Activated naive CD8-positive, alpha-beta T cell treated with anti-CD3 and anti-CD28 coated beads for 36 hours (primary cell): ENCODE measurements around the gene BMP8A. TPM values are rescaled to one million over a fixed set of nuclear protein-coding genes. Genes with fewer than 3 reads are reported as not detected.
A peak's percentile ranks its signal among the peaks of the same experiment; 100 is the strongest.
"Not testable (repeated sequence)": the region's sequence is repeated elsewhere in the genome, so short reads cannot be mapped to it uniquely, and the experiment has no call there.

Experiments
- DNase-seq: peaks from one replicate; pipeline ENCODE4 v3.0.0; 2021
- H3K27ac Mint-ChIP-seq: one replicate; pipeline ENCODE4 v1.8.0; 2022; ENCODE audit warnings: mild to moderate bottlenecking, moderate library complexity, mixed read lengths
- H3K27me3 Mint-ChIP-seq: one replicate; pipeline ENCODE4 v1.8.0; 2022; ENCODE audit warnings: mild to moderate bottlenecking, mixed read lengths
- H3K36me3 Mint-ChIP-seq: one replicate; pipeline ENCODE4 v1.8.0; 2021; ENCODE audit warnings: mild to moderate bottlenecking, mixed read lengths
- H3K4me1 Mint-ChIP-seq: one replicate; pipeline ENCODE4 v1.8.0; 2021; ENCODE audit warnings: mixed read lengths
- H3K4me3 Mint-ChIP-seq: one replicate; pipeline ENCODE4 v1.8.0; 2022; ENCODE audit warnings: mild to moderate bottlenecking, moderate library complexity, mixed read lengths
- H3K9me3 Mint-ChIP-seq: one replicate; pipeline ENCODE4 v1.8.0; 2022; ENCODE audit warnings: mixed read lengths
- total RNA-seq, 2 experiments: library from RNA; stranded (reverse); gene quantifications; one replicate each; pipeline ENCODE4 v1.2.3, GENCODE V29; 2021

BMP8A gene
- total RNA-seq, 2 experiments from 2014 or later: 0.14 to 0.16 TPM

- H3K9me3 Mint-ChIP-seq: no peaks in the 10 kb centered on the region
- no peak overlapping the region for H3K4me3 Mint-ChIP-seq
- peaks cover 8% of the 10 kb centered on the region for H3K4me1 Mint-ChIP-seq
- H3K27ac Mint-ChIP-seq: no peak overlapping the region
- H3K36me3 Mint-ChIP-seq: peaks cover 2% of the 10 kb centered on the region
- no peaks in the 10 kb centered on the region for H3K27me3 Mint-ChIP-seq
- DNase-seq: peak; percentile 53
These were observed 34.1 kb downstream of the BMP8A start for GRCh38 chr1:39525366-39526165.

- Mint-ChIP-seq H3K36me3 (peaks cover 6% of the 10 kb centered on the region), H3K9me3 (no peaks in the 10 kb centered on the region), H3K27ac (no peak overlapping the region), H3K4me3 (no peak overlapping the region), H3K27me3 (no peaks in the 10 kb centered on the region), H3K4me1 (peaks cover 8% of the 10 kb centered on the region)
- no peak for DNase-seq
These were observed 35.2 kb downstream of the BMP8A start for GRCh38 chr1:39526466-39527189.

GRCh38 chr1:39527190-39527579, 35.7 kb downstream of the BMP8A start:
- H3K27ac Mint-ChIP-seq, H3K9me3 Mint-ChIP-seq, DNase-seq, H3K4me1 Mint-ChIP-seq, H3K36me3 Mint-ChIP-seq, H3K4me3 Mint-ChIP-seq, H3K27me3 Mint-ChIP-seq: not testable (repeated sequence)

DNA sequence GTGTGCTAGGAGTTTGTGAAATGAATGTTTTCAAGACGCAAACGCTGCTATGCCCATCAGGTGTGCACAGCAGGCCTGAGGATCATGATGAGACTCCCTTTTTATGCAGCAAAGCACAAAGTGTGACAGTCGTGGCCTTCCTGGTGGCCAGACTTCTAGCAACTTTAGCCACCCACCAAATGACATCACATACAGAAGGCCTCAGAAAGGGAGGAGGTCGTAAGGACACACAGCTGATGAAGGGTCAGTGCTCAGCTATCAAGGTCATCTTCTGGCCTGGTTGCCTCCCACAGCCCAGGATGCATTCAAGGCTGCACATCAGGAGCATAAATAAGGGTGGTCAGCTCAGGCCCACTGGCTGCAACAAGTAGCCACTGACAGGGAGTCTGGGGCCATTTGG, 36.6 kb downstream of the BMP8A start:
- Mint-ChIP-seq H3K27ac (no peak overlapping the region), H3K27me3 (no peaks in the 10 kb centered on the region), H3K4me1 (peaks cover 8% of the 10 kb centered on the region), H3K36me3 (peaks cover 6% of the 10 kb centered on the region), H3K4me3 (no peak overlapping the region), H3K9me3 (no peaks in the 10 kb centered on the region)
- DNase-seq: no peak

GRCh38 chr1:39529901-39530535, 38.6 kb downstream of the BMP8A start:
- Mint-ChIP-seq H3K4me1 (peaks cover 8% of the 10 kb centered on the region), H3K27ac (no peak overlapping the region), H3K9me3 (no peaks in the 10 kb centered on the region), H3K36me3 (peaks cover 8% of the 10 kb centered on the region), H3K4me3 (no peak overlapping the region), H3K27me3 (no peaks in the 10 kb centered on the region)
- DNase-seq: no peak

GRCh38 chr1:39531526-39531925, 40.1 kb downstream of the BMP8A start:
- DNase-seq: no peak
- Mint-ChIP-seq H3K9me3 (no peaks in the 10 kb centered on the region), H3K36me3 (peaks cover 14% of the 10 kb centered on the region), H3K27ac (no peak overlapping the region), H3K4me1 (no peaks in the 10 kb centered on the region), H3K4me3 (no peak overlapping the region), H3K27me3 (no peaks in the 10 kb centered on the region)

- Mint-ChIP-seq H3K4me3 (no peak overlapping the region), H3K36me3 (peaks cover 16% of the 10 kb centered on the region), H3K27me3 (no peaks in the 10 kb centered on the region), H3K9me3 (no peaks in the 10 kb centered on the region), H3K27ac (no peak overlapping the region), H3K4me1 (no peaks in the 10 kb centered on the region)
- no peak for DNase-seq
These were observed 42.0 kb downstream of the BMP8A start for GRCh38 chr1:39533442-39533841.

DNA sequence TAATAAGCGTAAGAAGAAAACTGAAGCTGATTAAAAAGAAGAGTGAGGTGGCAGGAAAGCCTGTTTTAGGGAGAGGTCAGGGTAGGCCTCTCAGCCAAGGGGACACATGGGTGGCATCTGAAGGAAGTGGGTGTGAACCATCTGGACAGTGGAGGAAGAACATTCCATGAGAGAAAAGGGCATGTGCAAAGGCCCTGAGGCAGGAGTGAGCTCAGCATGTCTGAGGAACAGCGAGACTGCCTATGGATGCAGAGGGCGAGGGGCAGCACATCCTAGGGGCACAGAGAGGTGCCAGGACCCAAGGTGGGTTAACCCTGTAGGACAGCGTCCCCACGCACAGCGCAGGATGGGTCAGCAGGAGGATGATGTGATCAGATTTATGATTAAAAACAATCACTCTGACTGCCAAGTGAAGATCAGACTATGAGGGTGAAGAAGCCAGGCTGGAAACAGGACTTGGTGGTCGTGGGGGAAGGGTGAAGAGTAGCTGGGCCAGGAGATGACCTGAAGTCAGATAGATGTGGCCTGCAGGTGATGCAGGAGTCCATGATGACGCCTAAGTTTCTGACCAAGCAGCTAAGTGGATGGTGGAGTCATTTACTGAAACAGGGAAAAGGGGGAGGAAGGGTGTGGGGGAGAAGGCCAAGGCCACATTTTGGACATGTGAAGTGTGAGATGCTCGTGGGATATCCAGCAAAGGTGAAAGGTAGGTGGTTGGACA, 47.3 kb downstream of the BMP8A start:
- H3K27me3 Mint-ChIP-seq: no peaks in the 10 kb centered on the region
- H3K9me3 Mint-ChIP-seq: no peaks in the 10 kb centered on the region
- H3K4me3 Mint-ChIP-seq: no peak overlapping the region
- H3K27ac Mint-ChIP-seq: no peak overlapping the region
- peaks cover 20% of the 10 kb centered on the region for H3K36me3 Mint-ChIP-seq
- H3K4me1 Mint-ChIP-seq: peaks cover 5% of the 10 kb centered on the region
- no peak for DNase-seq

DNA sequence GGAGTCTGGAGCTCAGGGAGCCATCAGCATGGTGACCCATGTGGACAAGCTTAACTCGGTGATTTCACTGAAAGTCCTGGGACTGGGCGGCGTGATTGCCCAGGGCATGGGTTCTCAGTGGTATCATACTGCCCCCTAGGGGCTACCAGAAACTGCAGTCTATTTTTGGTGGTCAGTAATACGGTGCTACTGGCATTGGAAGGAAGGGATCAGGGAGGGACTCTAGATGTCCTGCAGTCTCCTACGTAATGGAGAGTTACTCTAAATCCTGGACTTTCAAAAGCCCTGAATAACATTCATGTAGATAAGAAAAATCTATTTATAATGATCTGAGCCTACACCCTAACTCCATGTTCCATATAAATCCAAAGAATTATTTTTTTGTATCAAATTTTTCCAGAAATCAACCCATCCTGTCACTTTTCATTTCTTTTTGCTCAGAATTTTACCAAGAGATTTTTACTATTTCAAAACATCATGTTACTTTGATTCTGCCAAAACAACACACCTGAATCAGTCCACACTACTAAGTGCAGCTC, 47.9 kb downstream of the BMP8A start:
- Mint-ChIP-seq H3K4me1 (peaks cover 5% of the 10 kb centered on the region), H3K4me3 (no peak overlapping the region), H3K27me3 (no peaks in the 10 kb centered on the region), H3K9me3 (no peaks in the 10 kb centered on the region), H3K36me3 (peaks cover 20% of the 10 kb centered on the region), H3K27ac (no peak overlapping the region)
- DNase-seq: peak; percentile 37

GRCh38 chr1:39540504-39541031, 49.1 kb downstream of the BMP8A start:
- no peak for DNase-seq
- H3K27me3 Mint-ChIP-seq: no peaks in the 10 kb centered on the region
- H3K4me3 Mint-ChIP-seq: no peak overlapping the region
- no peak overlapping the region for H3K27ac Mint-ChIP-seq
- no peaks in the 10 kb centered on the region for H3K9me3 Mint-ChIP-seq
- H3K4me1 Mint-ChIP-seq: peaks cover 5% of the 10 kb centered on the region
- H3K36me3 Mint-ChIP-seq: peaks cover 18% of the 10 kb centered on the region

GRCh38 chr1:39542924-39543323, 51.5 kb downstream of the BMP8A start:
- no peak overlapping the region for H3K27ac Mint-ChIP-seq

GRCh38 chr1:39544327-39544726, 52.9 kb downstream of the BMP8A start:
- Mint-ChIP-seq H3K27me3 (no peaks in the 10 kb centered on the region), H3K9me3 (no peaks in the 10 kb centered on the region), H3K27ac (no peak overlapping the region), H3K36me3 (peaks cover 14% of the 10 kb centered on the region), H3K4me1 (no peaks in the 10 kb centered on the region), H3K4me3 (no peak overlapping the region)
- no peak for DNase-seq

More at GRCh38 chr1:39542924-39543323, 51.5 kb downstream of the BMP8A start:
- peaks cover 19% of the 10 kb centered on the region for H3K36me3 Mint-ChIP-seq
- H3K27me3 Mint-ChIP-seq: no peaks in the 10 kb centered on the region
- peaks cover 5% of the 10 kb centered on the region for H3K4me1 Mint-ChIP-seq
- no peak for DNase-seq
- no peak overlapping the region for H3K4me3 Mint-ChIP-seq
- H3K9me3 Mint-ChIP-seq: no peaks in the 10 kb centered on the region

DNA sequence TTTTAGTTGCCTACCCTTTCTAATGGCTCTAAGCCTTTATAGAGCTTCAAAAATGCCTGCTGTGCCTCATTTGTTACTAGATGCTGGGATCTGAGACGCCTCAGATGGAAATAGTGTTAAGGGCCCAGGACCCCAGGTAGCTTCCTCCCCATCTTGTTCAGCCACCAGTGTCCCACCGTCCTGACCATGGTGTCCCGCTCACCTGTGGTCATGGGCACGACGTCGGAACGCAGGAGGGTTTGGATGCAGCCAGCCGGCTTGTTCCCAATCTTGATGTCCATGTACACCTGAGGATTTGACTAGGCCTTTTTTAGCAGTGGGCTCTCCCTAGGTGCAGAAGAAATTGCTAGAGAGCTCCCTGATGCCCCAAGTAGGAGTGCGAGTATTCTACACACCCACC, 54.1 kb downstream of the BMP8A start:
- no peaks in the 10 kb centered on the region for H3K4me1 Mint-ChIP-seq
- no peak for DNase-seq
- no peaks in the 10 kb centered on the region for H3K9me3 Mint-ChIP-seq
- no peak overlapping the region for H3K4me3 Mint-ChIP-seq
- no peaks in the 10 kb centered on the region for H3K27me3 Mint-ChIP-seq
- H3K27ac Mint-ChIP-seq: no peak overlapping the region
- peaks cover 14% of the 10 kb centered on the region for H3K36me3 Mint-ChIP-seq

DNA sequence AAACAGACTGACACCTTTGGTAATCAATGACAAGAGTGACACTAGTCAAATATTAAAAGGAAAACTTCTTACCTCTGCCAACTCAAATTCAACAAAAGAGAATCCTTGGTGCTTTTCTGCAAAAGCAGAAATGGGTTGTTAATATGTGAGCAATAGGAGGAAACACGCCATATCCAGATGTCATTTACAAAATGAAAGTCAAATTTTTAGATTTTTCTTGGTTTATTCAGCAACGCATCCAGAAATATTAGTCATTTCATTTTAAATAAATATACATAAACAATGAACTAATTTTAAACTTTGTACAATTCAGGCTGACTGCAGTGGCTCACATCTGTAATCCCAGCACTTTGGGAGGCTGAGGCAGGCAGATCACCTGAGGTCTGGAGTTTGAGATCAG, 62.8 kb downstream of the BMP8A start:
- H3K4me1 Mint-ChIP-seq: no peaks in the 10 kb centered on the region
- H3K36me3 Mint-ChIP-seq: peaks cover 18% of the 10 kb centered on the region
- no peaks in the 10 kb centered on the region for H3K9me3 Mint-ChIP-seq
- H3K27ac Mint-ChIP-seq: no peak overlapping the region
- no peaks in the 10 kb centered on the region for H3K27me3 Mint-ChIP-seq
- no peak overlapping the region for H3K4me3 Mint-ChIP-seq
- DNase-seq: no peak
